Small intestine (tissue), 7 donors: ENCODE results near the gene LDLRAP1. TPM values are rescaled to one million over a fixed set of nuclear protein-coding genes. Genes with fewer than 3 reads are reported as not detected.

Source experiments
- DNase-seq, 2 donors: peaks; one replicate each; pipeline versions ENCODE4 v3.0.0 to v3.0.0-alpha.2; 2013
- FAIRE-seq: peaks from 2 replicates; lab custom pipeline; 2012; peaks lifted over from hg19 to GRCh38; lab: Jason Lieb, UNC
- H3K27ac ChIP-seq, 3 donors: one replicate each; pipeline ENCODE4 v1.5.1; 2013; ENCODE audit warnings: low read length in 2 of 3, mild to moderate bottlenecking in 2 of 3, control low read depth in 1 of 3, inconsistent platforms in 1 of 3, low read depth in 1 of 3, moderate library complexity in 1 of 3
- H3K27me3 ChIP-seq, 3 donors: one replicate each; pipeline ENCODE4 v1.6.1; 2013; ENCODE audit warnings: low read length in 3 of 3, inconsistent platforms in 1 of 3; ENCODE audit not compliant: control insufficient read depth in 3 of 3, insufficient read depth in 3 of 3
- H3K36me3 ChIP-seq, 3 donors: one replicate each; pipeline ENCODE4 v1.6.1; 2013; ENCODE audit warnings: low read length in 3 of 3, inconsistent platforms in 1 of 3, low read depth in 1 of 3, mild to moderate bottlenecking in 1 of 3, moderate library complexity in 1 of 3; ENCODE audit not compliant: control insufficient read depth in 3 of 3, insufficient read depth in 2 of 3
- H3K4me1 ChIP-seq, 3 donors: one replicate each; pipeline ENCODE4 v1.6.1; 2013; ENCODE audit warnings: low read length in 2 of 3, inconsistent platforms in 1 of 3, low read depth in 1 of 3, mild to moderate bottlenecking in 1 of 3, moderate library complexity in 1 of 3; ENCODE audit not compliant: control insufficient read depth in 3 of 3, insufficient read depth in 2 of 3
- H3K4me3 ChIP-seq, 3 donors: one replicate each; pipeline ENCODE4 v1.5.1; 2013; ENCODE audit warnings: low read length in 3 of 3, control low read depth in 1 of 3, inconsistent platforms in 1 of 3, low read depth in 1 of 3, mild to moderate bottlenecking in 1 of 3, moderate library complexity in 1 of 3
- H3K9me3 ChIP-seq, 2 donors: one replicate each; pipeline ENCODE4 v1.6.1; 2013; ENCODE audit warnings: low read depth in 1 of 2, low read length in 1 of 2; ENCODE audit not compliant: control insufficient read depth in 2 of 2, insufficient read depth in 1 of 2
- WGBS, 3 donors: extraction: QIAGEN DNeasy Blood & Tissue Kit; methylation state at CpG; one replicate each; pipeline ENCODE4 v1.1.7; 2013; 5-methylcytosine and 5-hydroxymethylcytosine counted together
- polyA plus RNA-seq, 4 donors: library from polyadenylated mRNA; stranded (reverse) in 3 of 4; unstranded in 1 of 4; fragments of 200-250 nt in 3 of 4; fragments of 120-200 nt in 1 of 4; gene quantifications; one replicate each; pipeline versions ENCODE4 v1.2.1 to v1.2.3, GENCODE V29; 2013
- donor health status: healthy with polysubstance abuse.
- donor health status: control.
- donor health status: control.
- donor health status: Bipolar disorder and iron deficiency.
- donor health status: healthy.

The LDLRAP1 gene
- polyA plus RNA-seq, 4 donors, result 9.5 to 23.3 (median 15.6) TPM

DNA sequence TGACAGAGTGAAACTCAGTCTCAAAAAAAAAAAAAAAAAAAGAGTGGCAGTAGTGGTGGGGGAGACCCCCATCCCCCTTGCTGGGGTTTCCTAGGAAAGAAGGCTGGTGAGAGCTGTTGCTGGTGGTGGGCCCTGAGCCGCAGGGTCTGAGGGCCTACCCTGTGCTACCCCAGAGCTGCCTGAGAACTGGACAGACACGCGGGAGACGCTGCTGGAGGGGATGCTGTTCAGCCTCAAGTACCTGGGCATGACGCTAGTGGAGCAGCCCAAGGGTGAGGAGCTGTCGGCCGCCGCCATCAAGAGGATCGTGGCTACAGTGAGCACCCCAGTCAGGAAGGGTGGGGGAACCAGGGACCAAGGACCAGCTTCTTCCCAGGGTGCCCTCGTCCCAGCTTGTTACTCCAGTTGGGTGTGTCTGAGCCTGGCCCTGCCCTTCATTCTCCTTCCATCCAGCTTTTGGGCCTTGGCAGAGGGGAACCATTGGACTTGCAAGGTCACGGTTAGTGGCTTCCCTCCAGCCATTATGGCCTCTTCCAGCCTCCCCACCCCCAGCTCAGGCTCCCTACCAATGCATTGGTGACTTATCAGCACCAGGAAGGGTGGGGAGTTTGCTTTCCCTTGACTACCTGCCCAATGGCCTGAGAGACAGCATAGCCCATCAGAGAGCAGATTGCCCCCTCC, 10.5 kb downstream of the LDLRAP1 start:
- Histone ChIP-seq H3K36me3 (peaks cover 0 to 56% (median 0%) of the 10 kb centered on the region in 3 donors), H3K27ac (no peak overlapping the region), H3K9me3 (no peaks in the 10 kb centered on the region), H3K4me1 (peaks cover 9 to 32% (median 23%) of the 10 kb centered on the region in 3 donors), H3K4me3 (no peak overlapping the region), H3K27me3 (no peaks in the 10 kb centered on the region)
- 83 to 91% (median 88%) methylated on average over 11 of the region's 11 CpGs for WGBS, 3 donors
- no peak for FAIRE-seq
- no peak for DNase-seq

DNA sequence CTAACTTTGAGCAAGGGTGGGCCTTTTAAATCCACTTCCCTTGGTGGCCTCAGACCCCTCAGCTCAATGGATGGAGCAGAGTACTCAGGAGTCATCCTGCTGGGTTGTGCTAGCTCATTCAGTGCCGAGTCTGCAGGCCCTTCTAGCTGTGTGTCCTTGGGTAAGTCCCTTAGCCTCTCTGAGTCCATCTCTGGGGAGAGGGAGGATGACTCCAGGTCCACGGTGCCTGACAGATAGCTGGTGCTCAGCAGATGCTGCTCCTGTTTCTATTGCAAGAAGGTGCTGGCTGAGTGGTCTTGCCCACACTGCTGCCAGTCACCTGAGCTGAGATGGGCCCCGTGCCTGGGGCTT, 11.0 kb downstream of the LDLRAP1 start:
- peaks cover 4 to 27% (median 18%) of the 10 kb centered on the region in 3 donors for H3K4me1 ChIP-seq
- WGBS, 3 donors, result 89 to 98% (median 96%) methylated on average over 3 of the region's 3 CpGs
- DNase-seq (no peak), FAIRE-seq (no peak)
- H3K36me3 ChIP-seq, result peaks cover 0 to 57% (median 0%) of the 10 kb centered on the region in 3 donors
- no peak overlapping the region for H3K4me3 ChIP-seq
- no peak overlapping the region for H3K27ac ChIP-seq
- no peaks in the 10 kb centered on the region for H3K27me3 ChIP-seq
- H3K9me3 ChIP-seq, result no peaks in the 10 kb centered on the region

DNA sequence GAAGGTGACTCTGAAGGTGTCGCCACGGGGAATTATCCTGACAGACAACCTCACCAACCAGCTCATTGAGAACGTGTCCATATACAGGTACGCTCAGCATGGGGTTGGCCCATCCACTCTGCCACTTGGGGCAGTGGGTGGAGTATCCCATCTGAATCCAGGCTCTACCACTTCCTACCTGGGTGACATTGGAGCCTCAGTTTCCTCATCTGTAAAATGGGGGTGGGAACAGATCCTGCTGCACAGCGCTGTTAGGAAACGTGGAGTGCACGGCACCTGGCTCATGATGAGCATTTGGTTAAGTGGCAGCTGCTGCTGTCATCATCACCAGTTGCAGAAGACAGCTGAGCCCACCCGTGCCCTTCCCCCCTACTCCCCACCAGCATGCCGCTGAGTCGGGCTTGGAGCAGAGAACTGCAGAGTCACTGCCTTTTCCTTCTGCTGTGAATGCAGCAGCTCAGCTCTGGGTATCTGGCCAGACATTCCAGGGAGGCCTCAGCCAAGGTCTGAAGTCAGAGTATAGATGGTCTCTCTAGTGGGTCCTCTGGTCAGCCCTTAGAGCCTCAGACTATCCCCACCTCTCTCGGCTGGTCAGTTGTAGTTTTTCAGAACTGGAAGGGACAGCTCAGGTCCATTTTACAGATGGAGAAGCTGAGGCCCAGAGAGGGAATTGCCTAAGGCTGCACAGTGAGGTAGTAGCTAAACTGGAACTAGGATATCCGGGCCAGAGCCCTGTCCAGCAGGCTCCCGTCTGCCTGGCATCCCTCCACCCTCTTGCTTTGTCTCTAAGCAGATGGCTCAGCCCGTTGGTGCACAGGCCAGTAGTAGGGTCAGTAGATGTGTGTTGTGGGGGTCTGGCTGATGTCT, 11.7 kb downstream of the LDLRAP1 start:
- DNase-seq, result no peak
- FAIRE-seq, result no peak

DNA sequence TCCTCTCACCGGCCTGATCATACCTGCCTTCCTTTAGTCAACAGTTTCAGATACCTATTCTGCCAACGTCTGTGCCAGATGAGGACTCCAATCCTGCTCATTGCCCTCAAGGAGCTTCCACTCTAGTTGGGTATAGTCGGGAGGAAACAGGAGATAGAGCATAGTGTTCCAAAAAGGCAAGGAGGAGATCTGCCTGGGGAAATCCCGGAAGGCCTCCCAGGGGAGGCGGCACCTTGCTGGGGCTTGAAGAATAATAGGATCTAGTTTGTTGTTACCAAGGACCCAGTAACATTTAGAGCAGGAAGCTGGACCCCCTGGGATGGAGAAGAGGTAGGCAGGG, 12.3 kb downstream of the LDLRAP1 start:
- no peak overlapping the region for H3K4me3 ChIP-seq
- FAIRE-seq, result no peak
- peaks cover 0 to 68% (median 0%) of the 10 kb centered on the region in 3 donors for H3K36me3 ChIP-seq
- WGBS, 3 donors, result 87 to 92% (median 90%) methylated on average over 5 of the region's 5 CpGs
- H3K4me1 ChIP-seq, result peaks cover 4 to 18% (median 7%) of the 10 kb centered on the region in 3 donors
- no peaks in the 10 kb centered on the region for H3K27me3 ChIP-seq
- no peaks in the 10 kb centered on the region for H3K9me3 ChIP-seq
- no peak overlapping the region for H3K27ac ChIP-seq
- no peak for DNase-seq

More for the DNA sequence above, 11.7 kb downstream of the LDLRAP1 start:
- no peak overlapping the region for H3K4me3 ChIP-seq
- H3K27me3 ChIP-seq, result no peaks in the 10 kb centered on the region
- H3K4me1 ChIP-seq, result peaks cover 4 to 20% (median 11%) of the 10 kb centered on the region in 3 donors
- H3K27ac ChIP-seq, result no peak overlapping the region
- 87 to 95% (median 93%) methylated on average over 14 of the region's 14 CpGs for WGBS, 3 donors
- peaks cover 0 to 62% (median 0%) of the 10 kb centered on the region in 3 donors for H3K36me3 ChIP-seq
- no peaks in the 10 kb centered on the region for H3K9me3 ChIP-seq

DNA sequence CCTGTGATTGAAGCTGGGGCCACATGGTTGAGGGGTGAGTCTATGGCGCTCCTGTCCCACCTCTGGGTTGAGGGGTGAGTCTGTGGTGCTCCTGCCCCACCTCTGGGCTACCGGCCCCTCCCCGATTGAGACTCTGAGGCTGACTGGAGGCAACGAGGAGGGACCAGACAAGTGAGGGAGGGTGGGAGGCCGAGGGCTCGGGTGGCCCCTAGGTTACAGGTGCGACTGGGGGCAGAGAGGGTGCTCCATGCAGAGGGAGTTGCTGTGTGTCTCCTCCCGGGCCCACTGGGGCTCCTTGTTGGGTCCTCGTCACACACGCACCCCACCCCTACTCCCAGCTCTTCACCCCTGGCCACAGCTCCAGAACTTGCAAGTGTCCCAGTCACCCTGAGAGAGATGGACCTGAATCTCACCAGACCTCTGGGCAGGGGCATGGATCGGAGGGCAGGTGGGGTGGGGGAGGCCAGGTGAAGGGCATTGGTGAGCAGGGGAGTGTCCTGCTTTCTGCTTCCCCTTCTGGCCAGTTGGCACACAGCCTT, 12.8 kb downstream of the LDLRAP1 start:
- Histone ChIP-seq H3K27ac (peak overlapping the region in 2 of 3 donors; percentile 32 to 43), H3K27me3 (no peaks in the 10 kb centered on the region), H3K9me3 (no peaks in the 10 kb centered on the region), H3K4me3 (no peak overlapping the region), H3K4me1 (peaks cover 4 to 18% (median 9%) of the 10 kb centered on the region in 3 donors), H3K36me3 (peaks cover 0 to 69% (median 0%) of the 10 kb centered on the region in 3 donors)
- FAIRE-seq (no peak), DNase-seq (no peak)
- WGBS, 3 donors, result 81 to 86% (median 85%) methylated on average over 11 of the region's 11 CpGs

DNA sequence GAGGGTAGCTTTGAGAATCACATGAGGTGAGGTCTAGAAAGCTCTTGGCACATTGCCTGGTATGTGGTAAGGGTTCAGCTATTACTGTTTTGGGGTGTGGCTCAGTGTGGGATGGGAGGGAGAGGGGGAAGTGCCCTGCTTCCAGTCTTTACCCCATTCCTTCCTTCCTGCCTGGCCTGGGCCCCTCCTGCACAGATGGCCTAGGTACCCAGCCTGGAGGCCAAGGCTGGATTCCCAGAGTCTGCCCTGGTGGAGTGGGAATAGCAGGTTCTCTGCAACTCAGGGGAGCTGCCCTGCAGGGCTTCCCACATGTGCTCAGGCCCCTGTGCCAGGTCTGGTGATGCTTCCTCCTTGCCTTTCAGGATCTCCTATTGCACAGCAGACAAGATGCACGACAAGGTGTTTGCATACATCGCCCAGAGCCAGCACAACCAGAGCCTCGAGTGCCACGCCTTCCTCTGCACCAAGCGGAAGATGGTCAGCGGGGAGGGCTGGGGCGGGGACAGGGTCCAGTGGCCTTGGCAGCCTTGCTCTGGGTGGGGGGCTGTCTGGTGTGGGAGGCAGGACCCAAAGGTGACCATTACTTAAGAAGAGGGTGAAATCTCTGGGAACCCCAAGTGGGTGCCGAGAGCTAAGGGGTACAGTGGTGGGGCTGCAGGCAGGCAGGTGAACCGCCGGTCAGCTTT, 13.5 kb downstream of the LDLRAP1 start:
- FAIRE-seq (no peak), DNase-seq (peak; percentile 80 to 84)
- Histone ChIP-seq H3K27ac (peak overlapping the region in 2 of 3 donors; percentile 2 to 45), H3K27me3 (no peaks in the 10 kb centered on the region), H3K36me3 (peaks cover 0 to 72% (median 0%) of the 10 kb centered on the region in 3 donors), H3K4me1 (peaks cover 6 to 25% (median 15%) of the 10 kb centered on the region in 3 donors), H3K4me3 (no peak overlapping the region), H3K9me3 (no peaks in the 10 kb centered on the region)
- 66 to 80% (median 68%) methylated on average over 10 of the region's 10 CpGs for WGBS, 3 donors

DNA sequence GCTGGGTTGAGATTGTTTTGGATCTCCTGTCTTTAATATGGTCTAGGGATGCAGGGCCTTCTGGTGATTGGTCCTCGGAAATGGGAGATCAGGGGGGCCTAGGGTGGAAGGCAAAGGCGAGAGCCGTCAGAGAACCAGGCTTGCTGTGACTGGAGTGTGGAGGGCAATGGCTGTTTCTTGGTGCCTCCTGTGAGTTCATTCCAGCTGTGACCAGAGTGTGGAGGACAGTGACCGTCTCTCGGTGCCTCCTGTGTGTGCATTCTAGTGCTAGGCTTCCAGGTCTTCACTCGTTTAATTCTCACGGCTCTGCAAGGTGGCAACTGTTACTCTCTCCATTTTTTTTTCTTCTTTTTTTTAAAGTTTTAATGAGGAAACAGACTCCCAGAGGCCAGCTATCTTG, 14.1 kb downstream of the LDLRAP1 start:
- H3K9me3 ChIP-seq, result no peaks in the 10 kb centered on the region
- no peak for FAIRE-seq
- peaks cover 0 to 76% (median 0%) of the 10 kb centered on the region in 3 donors for H3K36me3 ChIP-seq

DNA sequence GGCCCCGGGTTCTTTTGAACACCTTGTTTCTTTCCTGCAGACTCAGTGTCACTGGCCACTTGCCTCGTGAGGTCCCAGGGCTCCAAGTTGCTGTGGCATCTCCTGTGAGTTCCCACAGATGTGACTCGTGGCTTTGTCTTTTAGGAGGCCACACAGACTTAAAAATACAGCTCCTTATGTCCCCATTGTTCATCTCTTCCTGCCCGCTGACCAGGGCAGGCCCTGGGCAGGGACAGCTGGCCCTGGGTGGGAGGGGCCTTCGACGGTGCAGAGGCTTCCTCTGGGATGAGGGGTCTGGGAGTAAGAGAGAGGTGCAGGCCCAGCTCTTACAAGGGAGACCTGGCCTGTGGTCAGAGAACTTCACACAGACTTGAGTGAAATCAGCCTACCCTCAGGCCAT, 15.6 kb downstream of the LDLRAP1 start:
- FAIRE-seq (no peak), DNase-seq (no peak)
- Histone ChIP-seq H3K27ac (peak overlapping the region in 1 of 3 donors; percentile 0), H3K36me3 (peaks cover 0 to 87% (median under 1%) of the 10 kb centered on the region in 3 donors), H3K27me3 (no peaks in the 10 kb centered on the region), H3K4me1 (peaks cover 14 to 36% (median 24%) of the 10 kb centered on the region in 3 donors), H3K4me3 (no peak overlapping the region), H3K9me3 (no peaks in the 10 kb centered on the region)
- WGBS, 3 donors, result 63 to 72% (median 71%) methylated on average over 6 of the region's 6 CpGs

More for the DNA sequence above, 14.1 kb downstream of the LDLRAP1 start:
- H3K4me1 ChIP-seq, result peaks cover 10 to 31% (median 20%) of the 10 kb centered on the region in 3 donors
- 88 to 93% (median 89%) methylated on average over 7 of the region's 7 CpGs for WGBS, 3 donors
- no peak overlapping the region for H3K27ac ChIP-seq
- no peaks in the 10 kb centered on the region for H3K27me3 ChIP-seq
- DNase-seq, result no peak
- no peak overlapping the region for H3K4me3 ChIP-seq
